Measurements from ENCODE around the gene DBNL.

DBNL gene

DNA sequence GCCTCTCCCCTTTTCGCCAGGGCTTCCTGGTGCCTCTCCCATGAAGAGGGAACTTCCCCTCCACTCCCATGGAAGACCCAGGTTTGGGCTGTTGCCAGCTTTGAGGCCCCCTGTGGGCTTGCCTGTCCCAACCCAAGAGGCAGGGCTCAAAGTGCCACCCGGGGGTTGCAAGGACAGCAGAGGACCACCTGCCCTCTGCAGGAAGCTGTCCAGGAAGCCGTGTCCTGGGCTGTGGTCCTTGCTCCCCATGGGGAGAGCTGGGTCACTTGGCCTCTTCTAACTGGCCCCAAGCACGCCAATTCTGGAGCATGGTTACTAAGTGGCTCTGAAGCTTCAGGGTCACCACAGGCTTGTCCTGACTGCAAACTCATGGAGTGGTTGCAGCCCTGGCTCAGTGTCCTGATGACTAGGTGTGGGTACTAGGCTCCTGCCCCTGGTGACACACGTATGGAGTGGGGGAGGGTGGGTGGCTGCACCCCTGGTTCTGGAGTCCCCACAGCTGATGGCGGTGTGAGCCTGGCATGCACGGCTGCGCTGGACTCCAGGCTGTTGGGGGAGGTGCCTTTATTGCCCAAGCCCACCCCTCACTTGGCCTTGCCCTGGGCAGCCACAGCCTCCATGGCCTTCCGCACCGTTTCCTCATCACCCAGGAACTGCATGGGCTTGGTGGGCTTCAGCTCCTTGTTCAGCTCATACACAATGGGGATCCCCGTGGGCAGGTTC is 17.8 kb downstream of the DBNL start:
- no peak for DNase-seq (ENCODE audit: low spot score)
- no peak for TF ChIP-seq CTCF (IDR thresholded peaks at IDR 0.05; ENCODE audit: extremely low read depth, missing control alignments)

DNA sequence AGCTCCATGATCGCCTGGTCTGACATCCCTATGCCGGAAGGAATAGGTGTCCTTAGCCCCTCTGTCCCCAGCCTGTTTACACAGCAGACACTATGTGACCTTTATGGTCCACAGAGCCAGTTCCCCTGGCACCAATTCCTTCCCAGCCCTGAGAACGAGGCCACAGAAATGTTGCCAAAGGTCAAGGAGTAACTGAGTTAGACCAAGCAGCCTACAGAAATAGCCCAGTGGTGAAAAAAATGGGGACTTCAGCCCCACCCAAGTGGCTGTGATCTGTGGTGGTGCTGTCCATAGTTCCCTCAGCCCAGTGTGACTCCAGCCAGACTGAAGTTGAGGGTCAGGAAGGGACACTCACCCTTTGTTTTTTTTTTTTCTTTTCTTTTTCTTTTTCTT is 18.4 kb downstream of the DBNL start:
- TF ChIP-seq CTCF (IDR thresholded peaks at IDR 0.05; ENCODE audit: extremely low read depth, missing control alignments), result no peak

DNA sequence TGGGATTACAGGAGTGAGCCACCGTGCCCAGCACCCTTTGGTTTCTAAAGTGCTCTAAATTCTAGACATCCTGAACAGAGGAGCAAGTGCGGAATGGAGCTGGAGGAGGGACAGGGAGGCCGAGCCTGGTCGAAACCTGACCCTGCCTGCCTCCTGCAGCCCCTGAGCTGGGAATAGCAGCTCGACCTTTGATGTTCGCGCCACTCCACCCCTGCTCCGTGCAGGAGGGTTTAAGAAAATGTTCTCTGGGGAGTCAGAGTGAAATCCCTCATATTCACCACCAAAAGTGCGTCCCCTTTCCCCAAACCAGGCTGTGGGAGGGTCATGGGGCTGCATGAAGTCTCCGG is 19.0 kb downstream of the DBNL start:
- no peak for TF ChIP-seq CTCF (IDR thresholded peaks at IDR 0.05; ENCODE audit: extremely low read depth, missing control alignments)
- no peak for DNase-seq (ENCODE audit: low spot score)

More for the DNA sequence above, 18.4 kb downstream of the DBNL start:
- no peak for DNase-seq (ENCODE audit: low spot score)

GRCh38 chr7:44063894-44064651 is 19.6 kb downstream of the DBNL start:
- no peak for TF ChIP-seq CTCF (IDR thresholded peaks at IDR 0.05; ENCODE audit: extremely low read depth, missing control alignments)
- DNase-seq (ENCODE audit: low spot score), result no peak

DNA sequence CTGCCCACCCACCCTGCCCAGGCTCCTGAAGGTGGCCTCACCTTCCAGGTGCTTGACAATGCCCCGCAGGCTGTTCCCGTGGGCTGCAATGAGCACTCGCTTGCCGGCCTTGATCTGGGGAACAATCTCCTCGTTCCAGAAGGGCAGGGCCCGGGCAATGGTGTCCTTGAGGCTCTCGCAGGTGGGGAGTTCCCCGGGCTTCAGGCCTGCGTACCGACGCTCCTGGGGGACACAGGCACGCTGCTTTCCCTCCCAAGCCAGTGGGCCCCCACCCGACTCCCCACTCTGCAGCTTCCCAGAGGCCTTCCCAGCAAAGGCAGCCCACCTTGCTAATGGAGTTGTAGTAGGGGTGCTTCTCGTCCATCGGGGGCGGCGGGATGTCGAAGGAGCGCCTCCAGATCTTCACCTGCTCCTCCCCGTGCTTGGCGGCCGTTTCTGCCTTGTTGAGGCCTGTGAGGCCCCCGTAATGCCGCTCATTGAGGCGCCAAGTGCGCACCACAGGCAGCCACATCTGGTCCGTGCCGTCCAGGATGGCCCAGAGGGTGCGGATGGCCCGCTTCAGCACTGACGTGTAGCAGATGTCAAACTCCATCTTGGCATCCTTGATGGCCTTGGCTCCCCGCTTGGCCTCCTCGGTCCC is 20.4 kb downstream of the DBNL start:
- no peak for DNase-seq (ENCODE audit: low spot score)
- TF ChIP-seq CTCF (IDR thresholded peaks at IDR 0.05; ENCODE audit: extremely low read depth, missing control alignments), result no peak

GRCh38 chr7:44065431-44066110 is 21.1 kb downstream of the DBNL start, which contains the start of gene PGAM2:
TSS of gene PGAM2 (minus strand) at chr7:44065567. CDS start at chr7:44065529, 38 bp downstream.
- no peak for DNase-seq (ENCODE audit: low spot score)
- TF ChIP-seq CTCF (IDR thresholded peaks at IDR 0.05; ENCODE audit: extremely low read depth, missing control alignments), result no peak
